Esophagus muscularis mucosa (tissue), 4 donors: ENCODE measurements around the gene LBP. TPM values are rescaled to one million over a fixed set of nuclear protein-coding genes. Genes with fewer than 3 reads are reported as not detected.

ENCODE experiments used
- DNase-seq: peaks from one replicate; pipeline ENCODE4 v3.0.0-alpha.2; 2017; ENCODE audit errors: extremely low spot score
- H3K27ac ChIP-seq, 4 donors: fragments of 200-600 bp; sonication (generic); replicated peaks in 1 of 4; 1 replicate in 3 of 4; 2 replicates in 1 of 4; pipeline ENCODE4 v1.5.1; 2016 to 2019; ENCODE audit warnings: mild to moderate bottlenecking in 1 of 4
- H3K27me3 ChIP-seq, 4 donors: fragments of 200-600 bp; sonication (generic); one replicate each; pipeline versions ENCODE4 v1.5.1 to v1.6.0; 2016 to 2019
- H3K36me3 ChIP-seq, 4 donors: fragments of 200-600 bp; sonication (generic); one replicate each; pipeline ENCODE4 v1.5.1; 2016 to 2019
- H3K4me1 ChIP-seq, 4 donors: fragments of 200-600 bp; sonication (generic); one replicate each; pipeline ENCODE4 v1.5.1; 2016 to 2019
- H3K4me3 ChIP-seq, 4 donors: fragments of 200-600 bp; sonication (generic); 1 replicate in 2 of 4; 2 replicates in 2 of 4; pipeline ENCODE4 v1.5.1; 2016 to 2019; ENCODE audit warnings: mild to moderate bottlenecking in 4 of 4, moderate library complexity in 1 of 4
- H3K9me3 ChIP-seq, 4 donors: fragments of 200-600 bp; sonication (generic); 1 replicate in 3 of 4; 2 replicates in 1 of 4; pipeline ENCODE4 v1.5.1; 2016 to 2019
- CTCF ChIP-seq, 3 experiments: fragments of 200-600 bp in 2 of 3; fragments of 450-650 bp in 1 of 3; sonication (generic) in 2 of 3; IDR thresholded peaks; one replicate each; pipeline ENCODE4 v1.5.1; 2017 to 2019; ENCODE audit warnings: antibody characterized with exemption in 3 of 3, mild to moderate bottlenecking in 2 of 3, moderate library complexity in 1 of 3
- EP300 ChIP-seq: sonication (generic); formaldehyde crosslinking; IDR thresholded peaks from one replicate; pipeline ENCODE4 v1.6.1; 2017; ENCODE audit warnings: antibody characterized with exemption
- POLR2A ChIP-seq: fragments of 450-650 bp; IDR thresholded peaks from one replicate; pipeline ENCODE4 v1.6.1; 2017; ENCODE audit warnings: antibody characterized with exemption, moderate library complexity, mild to moderate bottlenecking, low read depth
- POLR2AphosphoS5 ChIP-seq, 2 donors: sonication (generic); formaldehyde crosslinking; IDR thresholded peaks; one replicate each; pipeline ENCODE4 v1.6.1; 2017; ENCODE audit warnings: antibody characterized with exemption in 2 of 2
- WGBS: methylation state at CpG from one replicate; pipeline ENCODE4 v1.1.5; 2018; 5-methylcytosine and 5-hydroxymethylcytosine counted together
- intact Hi-C: fragments of 100-400 bp; cut with DNase I; formaldehyde crosslinking; loops from one replicate; pipeline ENCODE4 v1.15.1; 2023
- total RNA-seq, 4 donors: library from RNA; depleted of rRNA; stranded (reverse); fragments of >200 nt; gene quantifications; one replicate each; pipeline versions ENCODE4 v1.1.0 to v1.2.1, GENCODE V29; 2016

LBP gene
- total RNA-seq, 4 donors from 2014 or later: 0.13 to 0.33 TPM; not detected in 2

GRCh38 chr20:38326309-38326708 lies 20.0 kb upstream of the LBP start:
- peaks cover 0 to 36% (median 0%) of the 10 kb centered on the region in 4 donors for H3K27me3 ChIP-seq
- TF ChIP-seq EP300 (no peak), POLR2A (no peak), POLR2AphosphoS5 (IDR thresholded peaks at IDR 0.05) (no peak), CTCF (IDR thresholded peaks at IDR 0.05) (no peak)
- no peak for DNase-seq
- H3K9me3 ChIP-seq: no peaks in the 10 kb centered on the region
- H3K36me3 ChIP-seq: no peaks in the 10 kb centered on the region
- WGBS: 84% methylated on average over 7 of the region's 7 CpGs
- intact Hi-C loops: no loop called here
- H3K4me1 ChIP-seq: peaks cover 0 to 5% (median 0%) of the 10 kb centered on the region in 4 donors
- no peak overlapping the region for H3K27ac ChIP-seq
- no peak overlapping the region for H3K4me3 ChIP-seq

DNA sequence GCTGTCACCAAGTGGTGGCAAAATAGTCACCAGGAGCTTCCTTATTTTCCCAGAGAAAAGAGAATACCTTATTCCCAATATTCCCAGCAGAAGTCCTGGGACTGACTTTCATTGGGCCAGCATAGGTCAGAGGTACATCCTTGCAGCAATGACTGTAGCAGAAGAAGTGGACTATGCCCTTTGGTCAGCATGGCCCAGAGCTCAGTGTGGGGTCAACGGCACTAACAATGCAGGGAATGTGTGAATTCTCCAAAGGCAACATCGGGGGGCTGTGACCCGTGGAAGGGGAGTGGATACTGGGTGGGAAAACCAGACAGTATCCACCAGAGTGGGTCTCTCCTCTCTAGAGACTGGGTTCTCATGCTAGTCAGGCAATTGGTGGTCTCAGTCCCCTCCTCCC lies 15.6 kb upstream of the LBP start:
- Histone ChIP-seq H3K9me3 (no peaks in the 10 kb centered on the region), H3K27ac (no peak overlapping the region), H3K36me3 (no peaks in the 10 kb centered on the region), H3K4me1 (no peaks in the 10 kb centered on the region), H3K27me3 (peaks cover 0 to 49% (median 0%) of the 10 kb centered on the region in 4 donors), H3K4me3 (no peak overlapping the region)
- TF ChIP-seq EP300 (no peak), POLR2AphosphoS5 (IDR thresholded peaks at IDR 0.05) (no peak), POLR2A (no peak), CTCF (IDR thresholded peaks at IDR 0.05) (no peak)
- WGBS: 33% methylated on average over 1 of the region's 3 CpGs
- no peak for DNase-seq
- intact Hi-C loops: no loop called here

- H3K4me1 ChIP-seq: no peaks in the 10 kb centered on the region
- H3K9me3 ChIP-seq: no peaks in the 10 kb centered on the region
- no peak for DNase-seq
- no peak overlapping the region for H3K27ac ChIP-seq
- intact Hi-C loops: no loop called here
- H3K36me3 ChIP-seq: no peaks in the 10 kb centered on the region
- peaks cover 0 to 54% (median 0%) of the 10 kb centered on the region in 4 donors for H3K27me3 ChIP-seq
- H3K4me3 ChIP-seq: no peak overlapping the region
- no peak for TF ChIP-seq CTCF (IDR thresholded peaks at IDR 0.05)
- TF ChIP-seq POLR2A: no peak
- no peak for TF ChIP-seq EP300
- no peak for TF ChIP-seq POLR2AphosphoS5 (IDR thresholded peaks at IDR 0.05)
Observed at GRCh38 chr20:38331245-38331644, 15.0 kb upstream of the LBP start.

- Histone ChIP-seq H3K27ac (no peak overlapping the region), H3K4me3 (no peak overlapping the region), H3K27me3 (peaks cover 0 to 57% (median 0%) of the 10 kb centered on the region in 4 donors), H3K36me3 (no peaks in the 10 kb centered on the region), H3K9me3 (no peaks in the 10 kb centered on the region), H3K4me1 (no peaks in the 10 kb centered on the region)
- WGBS: 80% methylated on average over 8 of the region's 8 CpGs
- TF ChIP-seq POLR2A: no peak
- TF ChIP-seq CTCF (IDR thresholded peaks at IDR 0.05): no peak
- TF ChIP-seq EP300: no peak
- no peak for TF ChIP-seq POLR2AphosphoS5 (IDR thresholded peaks at IDR 0.05)
- intact Hi-C loops: no loop called here
- no peak for DNase-seq
Observed at GRCh38 chr20:38331814-38332213, 14.5 kb upstream of the LBP start.

DNA sequence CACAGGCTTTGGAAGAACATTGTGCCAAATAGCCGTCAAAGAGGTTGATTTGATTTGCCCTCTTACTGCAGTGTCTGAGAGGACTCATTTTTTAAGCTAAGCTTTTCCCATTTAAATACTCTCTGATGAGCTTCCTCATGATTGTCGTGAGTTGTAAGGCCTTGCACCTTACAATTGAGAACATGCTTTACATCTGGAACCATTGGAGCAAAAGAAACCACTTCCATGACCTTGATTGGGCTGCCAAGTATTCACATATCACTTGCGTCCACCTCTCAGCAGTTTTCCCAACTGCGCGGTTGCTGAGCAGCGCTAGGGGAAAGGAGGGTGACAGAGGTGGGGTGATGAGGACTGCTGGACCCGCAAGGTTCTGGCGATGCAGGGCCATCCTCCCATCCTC lies 12.3 kb upstream of the LBP start:
- Histone ChIP-seq H3K36me3 (no peaks in the 10 kb centered on the region), H3K4me3 (no peak overlapping the region), H3K9me3 (peaks cover 0 to 14% (median 11%) of the 10 kb centered on the region in 4 donors), H3K27ac (no peak overlapping the region), H3K27me3 (peaks cover 0 to 63% (median 5%) of the 10 kb centered on the region in 4 donors), H3K4me1 (no peaks in the 10 kb centered on the region)
- DNase-seq: no peak
- intact Hi-C loops: no loop called here
- WGBS: 71% methylated on average over 8 of the region's 8 CpGs
- no peak for TF ChIP-seq CTCF (IDR thresholded peaks at IDR 0.05)
- TF ChIP-seq POLR2A: no peak
- TF ChIP-seq EP300: no peak
- no peak for TF ChIP-seq POLR2AphosphoS5 (IDR thresholded peaks at IDR 0.05)
